PC-3 (cell line): ENCODE data around the gene AKAP13.

Experiments
- EZH2 ChIP-seq: fragments of 300-600 bp; sonication (generic); IDR thresholded peaks from one replicate; pipeline ENCODE4 v1.6.1; 2017; ENCODE audit warnings: antibody characterized with exemption, mild to moderate bottlenecking, low read length; ENCODE audit not compliant: unreplicated experiment
- EZH2phosphoT487 ChIP-seq: fragments of 300-600 bp; sonication (generic); IDR thresholded peaks from 2 replicates; pipeline ENCODE4 v1.6.1; 2018; ENCODE audit warnings: mild to moderate bottlenecking, antibody characterized with exemption, low read length, borderline replicate concordance
- TF ChIP-seq, protein P1 (sequence below): fragments of 300-600 bp; sonication (generic); conservative IDR thresholded peaks from 2 replicates; pipeline ENCODE4 v1.5.1; 2017; ENCODE audit warnings: antibody characterized with exemption, low read depth, mild to moderate bottlenecking, low read length

DNA sequence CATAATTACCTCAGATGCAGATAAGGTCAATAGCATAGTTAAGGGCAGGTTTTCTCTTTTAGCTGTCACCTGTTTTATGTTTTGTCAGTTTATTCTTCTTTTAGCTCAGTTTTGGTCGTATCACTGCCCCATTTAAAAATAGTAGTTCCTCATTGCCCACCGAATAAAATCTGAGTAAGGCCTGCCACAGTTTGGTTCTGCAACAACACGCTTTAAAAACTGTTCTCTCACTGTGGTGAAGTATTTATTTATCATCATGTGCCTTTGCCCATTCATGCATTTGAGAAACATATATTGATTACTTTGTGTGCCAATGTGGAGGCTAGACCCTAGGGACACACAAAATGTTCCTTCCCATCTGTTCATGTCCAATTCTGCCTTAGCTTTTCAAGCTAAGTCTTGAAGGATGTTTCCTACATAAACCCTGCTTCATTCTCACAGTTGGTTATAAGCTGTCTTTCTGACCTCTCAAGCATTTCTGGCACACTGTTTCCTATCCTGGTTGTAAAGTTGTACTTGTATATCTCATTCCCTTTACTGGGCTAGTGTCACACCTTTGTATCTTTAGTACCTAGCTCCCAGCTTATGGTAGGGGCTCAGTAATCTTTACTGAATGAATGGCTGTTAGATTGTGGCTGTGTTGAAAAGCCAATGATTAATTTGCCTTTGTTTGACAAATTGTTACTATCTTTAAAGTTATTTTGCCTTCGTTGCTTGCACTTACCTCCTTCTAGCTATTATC lies 23.9 kb downstream of the AKAP13 start:
- TF ChIP-seq, protein P1, sequence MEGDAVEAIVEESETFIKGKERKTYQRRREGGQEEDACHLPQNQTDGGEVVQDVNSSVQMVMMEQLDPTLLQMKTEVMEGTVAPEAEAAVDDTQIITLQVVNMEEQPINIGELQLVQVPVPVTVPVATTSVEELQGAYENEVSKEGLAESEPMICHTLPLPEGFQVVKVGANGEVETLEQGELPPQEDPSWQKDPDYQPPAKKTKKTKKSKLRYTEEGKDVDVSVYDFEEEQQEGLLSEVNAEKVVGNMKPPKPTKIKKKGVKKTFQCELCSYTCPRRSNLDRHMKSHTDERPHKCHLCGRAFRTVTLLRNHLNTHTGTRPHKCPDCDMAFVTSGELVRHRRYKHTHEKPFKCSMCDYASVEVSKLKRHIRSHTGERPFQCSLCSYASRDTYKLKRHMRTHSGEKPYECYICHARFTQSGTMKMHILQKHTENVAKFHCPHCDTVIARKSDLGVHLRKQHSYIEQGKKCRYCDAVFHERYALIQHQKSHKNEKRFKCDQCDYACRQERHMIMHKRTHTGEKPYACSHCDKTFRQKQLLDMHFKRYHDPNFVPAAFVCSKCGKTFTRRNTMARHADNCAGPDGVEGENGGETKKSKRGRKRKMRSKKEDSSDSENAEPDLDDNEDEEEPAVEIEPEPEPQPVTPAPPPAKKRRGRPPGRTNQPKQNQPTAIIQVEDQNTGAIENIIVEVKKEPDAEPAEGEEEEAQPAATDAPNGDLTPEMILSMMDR, result no peak
- TF ChIP-seq EZH2, result no peak
- TF ChIP-seq EZH2phosphoT487, result no peak
